HepG2 (cell line): ENCODE results near the gene CRYBB2. TPM values are rescaled to one million over a fixed set of nuclear protein-coding genes. Genes with fewer than 3 reads are reported as not detected.
"Not testable (repeated sequence)": the region's sequence is repeated elsewhere in the genome, so short reads cannot be mapped to it uniquely, and the experiment has no call there.

Experiments
- ATAC-seq: fragments of 200-7000 bp; cut with Tn5 transposase; 3 replicates; pipeline ENCODE4 v1.9.1; 2020; ENCODE audit warnings: mild to moderate bottlenecking, moderate library complexity
- BruUV-seq: library from RNA; stranded (reverse); fragments of 400-500 nt; replicated peaks from 2 replicates; lab custom pipeline; 2021; lab: Mats Ljungman, UMichigan
- CTCF ChIA-PET: fragments of 300-600 bp; formaldehyde crosslinking; extraction: SDS; loops from one replicate; lab custom pipeline; 2021; ENCODE audit warnings: low total read pairs, inconsistent platforms, low intra/inter-chr PET ratio; lab: Yijun Ruan, JAX
- POLR2A ChIA-PET: fragments of 350-600 bp; sonication (Branson Sonifier 250); formaldehyde crosslinking; loops from one replicate; lab custom pipeline; 2020; ENCODE audit warnings: antibody characterized with exemption, inconsistent platforms; lab: Yijun Ruan, JAX
- DNase-seq: peaks from one replicate; pipeline ENCODE4 v3.0.0-alpha.2; 2015; ENCODE audit warnings: low spot score
- FAIRE-seq: peaks from 3 replicates; lab custom pipeline; 2011; peaks lifted over from hg19 to GRCh38; lab: Jason Lieb, UNC
- H2AFZ ChIP-seq: one replicate; pipeline ENCODE4 v1.6.1; 2011; ENCODE audit warnings: low read length, inconsistent platforms
- H3K27ac ChIP-seq: fragments of 300-600 bp; 3 replicates; pipeline ENCODE4 v1.8.0; 2011; ENCODE audit warnings: mixed run types, mild to moderate bottlenecking, mixed read lengths, low read length, inconsistent platforms; ENCODE audit not compliant: insufficient read depth; ENCODE audit errors: extremely low read length
- H3K27me3 ChIP-seq, 2 experiments: fragments of 200-600 bp in 1 of 2; 2 replicates in 1 of 2; 3 replicates in 1 of 2; pipeline versions ENCODE4 v1.6.0 to v1.8.0; 2011; ENCODE audit warnings: low read length in 2 of 2, mild to moderate bottlenecking in 2 of 2, moderate library complexity in 2 of 2, inconsistent platforms in 1 of 2; ENCODE audit not compliant: insufficient read depth in 2 of 2, control insufficient read depth in 1 of 2
- H3K36me3 ChIP-seq, 2 experiments: fragments of 200-600 bp in 1 of 2; replicated peaks in 1 of 2; 2 replicates in 1 of 2; 3 replicates in 1 of 2; pipeline versions ENCODE4 v1.5.1 to v1.8.0; 2011; ENCODE audit warnings: low read length in 2 of 2, inconsistent platforms in 1 of 2; ENCODE audit not compliant: insufficient read depth in 2 of 2, control insufficient read depth in 1 of 2
- H3K4me1 ChIP-seq: 2 replicates; pipeline ENCODE4 v1.5.1; 2012; ENCODE audit warnings: low read length, inconsistent platforms; ENCODE audit not compliant: insufficient read depth
- H3K4me2 ChIP-seq: 2 replicates; pipeline ENCODE4 v1.6.0; 2011; ENCODE audit warnings: low read depth, low read length, inconsistent platforms
- H3K4me3 ChIP-seq, 3 experiments: fragments of 200-600 bp in 1 of 3; sonication (generic), shearing (Covaris generic) in 1 of 3; replicated peaks in 1 of 3; 2 replicates each; pipeline ENCODE4 v1.5.1; 2011 to 2016; ENCODE audit warnings: low read length in 3 of 3, inconsistent platforms in 2 of 3, low read depth in 2 of 3, mild to moderate bottlenecking in 2 of 3, control low read depth in 1 of 3, mixed read lengths in 1 of 3; ENCODE audit not compliant: insufficient read depth in 1 of 3
- H3K79me2 ChIP-seq: one replicate; pipeline ENCODE4 v1.6.1; 2011; ENCODE audit warnings: low read length, inconsistent platforms; ENCODE audit not compliant: insufficient read depth
- H3K9ac ChIP-seq: 2 replicates; pipeline ENCODE4 v1.6.0; 2011; ENCODE audit warnings: mild to moderate bottlenecking, low read depth, low read length, inconsistent platforms; ENCODE audit not compliant: insufficient read depth
- H3K9me3 ChIP-seq: 2 replicates; pipeline ENCODE4 v1.5.1; 2012; ENCODE audit warnings: mild to moderate bottlenecking, low read length
- H4K20me1 ChIP-seq: 2 replicates; pipeline ENCODE4 v1.6.0; 2011; ENCODE audit warnings: inconsistent platforms, mild to moderate bottlenecking, low read length, moderate library complexity; ENCODE audit not compliant: insufficient read depth
- TAF1 ChIP-seq: sonication (generic); formaldehyde crosslinking; IDR thresholded peaks from 2 replicates; pipeline ENCODE4 v1.4.0; 2020; ENCODE audit warnings: missing genetic modification reagents
- TOE1 ChIP-seq: sonication (generic); formaldehyde crosslinking; IDR thresholded peaks from 2 replicates; pipeline ENCODE4 v1.4.0; 2020; ENCODE audit warnings: mild to moderate bottlenecking, missing genetic modification reagents
- WGBS: methylation state at CpG from one replicate; pipeline ENCODE4 v1.1.6; 2017; ENCODE audit warnings: low lambda C conversion rate; 5-methylcytosine and 5-hydroxymethylcytosine counted together
- in situ Hi-C: cut with HindIII; loops from 2 replicates; pipeline ENCODE4 v1.10.0; 2017; ENCODE audit warnings: low pct_unique_long_range_greater_than_20kb; ENCODE audit not compliant: extremely low pct_ligation_motif_present
- intact Hi-C: fragments of 100-400 bp; cut with micrococcal nuclease; formaldehyde crosslinking; loops from one replicate; pipeline ENCODE4 v1.10.0; 2022; ENCODE audit not compliant: unreplicated experiment
- polyA plus RNA-seq, 8 experiments: library from polyadenylated mRNA; depleted of rRNA in 3 of 8; stranded (reverse) in 7 of 8; unstranded in 1 of 8; fragments of >200 nt; fragmentation: Illumina TruSeq in 4 of 8; extraction: Trizol in 4 of 8; gene quantifications; 2 replicates each; pipeline versions ENCODE4 v1.2.1 to v1.2.3, GENCODE V29; 2011 to 2016; ENCODE audit warnings: low read depth in 4 of 8, missing spikeins in 1 of 8, mixed read lengths in 1 of 8; ENCODE audit not compliant: insufficient read depth in 1 of 8
- total RNA-seq, 5 experiments: library from RNA; depleted of rRNA; stranded (reverse); fragments of >200 nt; fragmentation: Illumina TruSeq; extraction: Trizol; gene quantifications; 2 replicates each; pipeline ENCODE4 v1.2.3, GENCODE V29; 2016; ENCODE audit warnings: low read depth in 1 of 5

CRYBB2 gene
- total and polyA plus RNA-seq, 2 of the 13 experiments (the other 11 are each of a cell fraction or from before 2014, with no cell fraction given), result 0.11 to 0.18 TPM

GRCh38 chr22:25177226-25177625 is 42.2 kb upstream of the CRYBB2 start:
- Histone ChIP-seq H3K4me2 (no peak overlapping the region), H3K4me1 (peaks cover under 1% of the 10 kb centered on the region), H3K79me2 (no peaks in the 10 kb centered on the region), H3K9ac (no peak overlapping the region), H3K27ac (no peak overlapping the region), H3K36me3 (peaks cover 24 to 62% of the 10 kb centered on the region in 2 experiments), H3K4me3 (no peak overlapping the region), H3K9me3 (no peaks in the 10 kb centered on the region), H2AFZ (no peak overlapping the region), H4K20me1 (no peaks in the 10 kb centered on the region), H3K27me3 (no peaks in the 10 kb centered on the region)
- intact Hi-C loops, result no loop called here
- ATAC-seq (no peak), FAIRE-seq (no peak), DNase-seq (no peak)
- 97% methylated on average over 13 of the region's 13 CpGs for WGBS
- ChIA-PET POLR2A (no interaction called here), CTCF (no interaction called here)
- in situ Hi-C loops, result loop anchor here (25.0 kb wide), 1 partner anchor 240 kb away; the partner anchor contains the start of gene LHFPL7
- TF ChIP-seq TOE1 (CRISPR knock-in tag), result no peak
- no TSS peak for BruUV-seq

- no peak for ATAC-seq
- H3K4me2 ChIP-seq, result no peak overlapping the region
- in situ Hi-C loops (loop anchor here (25.0 kb wide), 1 partner anchor 241 kb away; the partner anchor contains the start of gene LHFPL7), intact Hi-C loops (no loop called here)
- no peaks in the 10 kb centered on the region for H3K79me2 ChIP-seq
- POLR2A ChIA-PET, result no interaction called here
- no peak for FAIRE-seq
- no peak for TF ChIP-seq TAF1 (CRISPR knock-in tag)
- TF ChIP-seq, all 625 proteins: peak for 0
- H3K27me3 ChIP-seq, result no peaks in the 10 kb centered on the region
- 95% methylated on average over 3 of the region's 9 CpGs for WGBS
- no peak overlapping the region for H3K27ac ChIP-seq
- H3K9me3 ChIP-seq, result no peaks in the 10 kb centered on the region
- H2AFZ ChIP-seq, result no peak overlapping the region
- no peak for DNase-seq
- no peak overlapping the region for H3K4me3 ChIP-seq
- H3K36me3 ChIP-seq, result peaks cover 23 to 59% of the 10 kb centered on the region in 2 experiments
- CTCF ChIA-PET, result no interaction called here
- H4K20me1 ChIP-seq, result no peaks in the 10 kb centered on the region
- peaks cover 7% of the 10 kb centered on the region for H3K4me1 ChIP-seq
- no TSS peak for BruUV-seq
- no peak overlapping the region for H3K9ac ChIP-seq
These were observed 41.5 kb upstream of the CRYBB2 start for GRCh38 chr22:25177895-25178294.

- BruUV-seq, H3K9ac ChIP-seq, H3K79me2 ChIP-seq, H4K20me1 ChIP-seq, H3K4me3 ChIP-seq, H3K9me3 ChIP-seq, H2AFZ ChIP-seq, H3K27me3 ChIP-seq, CTCF ChIA-PET, DNase-seq, FAIRE-seq, H3K4me2 ChIP-seq, POLR2A ChIA-PET, intact Hi-C loops, H3K27ac ChIP-seq: not testable (repeated sequence)
- 70% methylated on average over 5 of the region's 6 CpGs for WGBS
- ATAC-seq, result peak; percentile 70
- H3K4me1 ChIP-seq, result peaks cover 12% of the 10 kb centered on the region
- H3K36me3 ChIP-seq, result peaks cover 23 to 54% of the 10 kb centered on the region in 2 experiments
- in situ Hi-C loops, result loop anchor here (25.0 kb wide), 1 partner anchor 241 kb away; the partner anchor contains the start of gene LHFPL7
These were observed 41.1 kb upstream of the CRYBB2 start for GRCh38 chr22:25178348-25178747.

GRCh38 chr22:25178869-25179631 is 40.4 kb upstream of the CRYBB2 start:
- CTCF ChIA-PET, BruUV-seq, H3K4me3 ChIP-seq, intact Hi-C loops, DNase-seq, H3K79me2 ChIP-seq, H3K9ac ChIP-seq, H4K20me1 ChIP-seq, H3K27me3 ChIP-seq, H3K27ac ChIP-seq, H2AFZ ChIP-seq, H3K9me3 ChIP-seq, POLR2A ChIA-PET, H3K4me2 ChIP-seq, FAIRE-seq: not testable (repeated sequence)
- WGBS, result 99% methylated on average over 47 of the region's 63 CpGs
- Histone ChIP-seq H3K4me1 (peaks cover 19% of the 10 kb centered on the region), H3K36me3 (peaks cover 21 to 50% of the 10 kb centered on the region in 2 experiments)
- in situ Hi-C loops, result loop anchor here (25.0 kb wide), 1 partner anchor 242 kb away; the partner anchor contains the start of gene LHFPL7
- peak; percentile 37; the same call in 2 of the 3 replicates for ATAC-seq
